ENCODE data around the gene GRIN2A.

Gene GRIN2A

GRCh38 chr16:10083301-10083700 lies 98.9 kb downstream of the GRIN2A start:
- DNase-seq = no peak

- no peak for DNase-seq
Observed at GRCh38 chr16:10081201-10081940, 100.9 kb downstream of the GRIN2A start.

- no peak for DNase-seq
Observed at GRCh38 chr16:10080051-10080772, 102.0 kb downstream of the GRIN2A start.

GRCh38 chr16:10078541-10078949 lies 103.7 kb downstream of the GRIN2A start:
- no peak for DNase-seq

GRCh38 chr16:10077861-10078260 lies 104.4 kb downstream of the GRIN2A start:
- DNase-seq = no peak

- DNase-seq = no peak
Observed at GRCh38 chr16:10076037-10076436, 106.2 kb downstream of the GRIN2A start.

- DNase-seq = no peak
Observed at GRCh38 chr16:10070591-10070990, 111.6 kb downstream of the GRIN2A start.

GRCh38 chr16:10069374-10069773 lies 112.9 kb downstream of the GRIN2A start:
- no peak for DNase-seq

GRCh38 chr16:10067835-10068234 lies 114.4 kb downstream of the GRIN2A start:
- DNase-seq = no peak

GRCh38 chr16:10067406-10067805 lies 114.8 kb downstream of the GRIN2A start:
- DNase-seq = no peak

GRCh38 chr16:10065019-10065418 lies 117.2 kb downstream of the GRIN2A start:
- DNase-seq = no peak

- DNase-seq = no peak
Observed at GRCh38 chr16:10048850-10049249, 133.4 kb downstream of the GRIN2A start.

GRCh38 chr16:10045947-10046346 lies 136.3 kb downstream of the GRIN2A start:
- no peak for DNase-seq

GRCh38 chr16:10045291-10045775 lies 136.9 kb downstream of the GRIN2A start:
- no peak for DNase-seq

GRCh38 chr16:10040136-10041080 lies 141.8 kb downstream of the GRIN2A start:
- no peak for DNase-seq

- no peak for DNase-seq
Observed at GRCh38 chr16:10039220-10040096, 142.8 kb downstream of the GRIN2A start.

- DNase-seq = no peak
Observed at GRCh38 chr16:10037751-10038150, 144.5 kb downstream of the GRIN2A start.

GRCh38 chr16:10036956-10037355 lies 145.3 kb downstream of the GRIN2A start:
- DNase-seq = no peak

GRCh38 chr16:10033556-10033955 lies 148.7 kb downstream of the GRIN2A start:
- DNase-seq = no peak

GRCh38 chr16:10031955-10032354 lies 150.3 kb downstream of the GRIN2A start:
- no peak for DNase-seq

GRCh38 chr16:10031473-10031872 lies 150.8 kb downstream of the GRIN2A start:
- no peak for DNase-seq

GRCh38 chr16:10028644-10029043 lies 153.6 kb downstream of the GRIN2A start:
- no peak for DNase-seq

Data from NCI-H774 (cell line).